HEK293 (cell line): ENCODE data around the gene FAM234B.
A peak's percentile ranks its signal among the peaks of the same experiment; 100 is the strongest.
"Not testable (repeated sequence)": the region's sequence is repeated elsewhere in the genome, so short reads cannot be mapped to it uniquely, and the experiment has no call there.

Experiments
- CTCF ChIA-PET: fragments of 350-600 bp; formaldehyde crosslinking; extraction: SDS; loops from one replicate; lab custom pipeline; 2021; ENCODE audit warnings: antibody characterized with exemption; lab: Yijun Ruan, JAX
- POLR2A ChIA-PET: fragments of 300-600 bp; formaldehyde crosslinking; extraction: SDS; loops from one replicate; lab custom pipeline; 2020; ENCODE audit warnings: antibody characterized with exemption, inconsistent platforms; lab: Yijun Ruan, JAX
- H3K27ac ChIP-seq: fragments of 200-500 bp; sonication (Bioruptor generic); 2 replicates; pipeline ENCODE4 v1.5.1; 2014; ENCODE audit warnings: low read depth, low read length, control low read depth, inconsistent platforms; ENCODE audit errors: extremely low read depth
- H3K36me3 ChIP-seq, 2 experiments: fragments of 200-500 bp in 1 of 2; sonication (Bioruptor generic) in 1 of 2; 1 replicate in 1 of 2; 2 replicates in 1 of 2; pipeline ENCODE4 v1.5.1; 2014 to 2017; ENCODE audit warnings: inconsistent platforms in 2 of 2, low read length in 2 of 2; ENCODE audit not compliant: control insufficient read depth in 2 of 2, insufficient read depth in 1 of 2
- H3K4me1 ChIP-seq: fragments of 200-500 bp; sonication (Bioruptor generic); 2 replicates; pipeline ENCODE4 v1.5.1; 2014; ENCODE audit warnings: mild to moderate bottlenecking, low read length, inconsistent platforms; ENCODE audit not compliant: control insufficient read depth, insufficient read depth
- H3K4me3 ChIP-seq: 2 replicates; pipeline ENCODE4 v1.5.1; 2011; ENCODE audit warnings: low read depth, mild to moderate bottlenecking, control low read depth, low read length, moderate library complexity
- H3K9me3 ChIP-seq: fragments of 200-500 bp; sonication (Bioruptor generic); 2 replicates; pipeline ENCODE4 v1.5.1; 2014; ENCODE audit warnings: low read depth, low read length, inconsistent platforms; ENCODE audit not compliant: control insufficient read depth, insufficient read depth
- GLI4 ChIP-seq: fragments of 450-650 bp; formaldehyde crosslinking; IDR thresholded peaks from 2 replicates; pipeline ENCODE4 v1.5.1; 2016; ENCODE audit warnings: missing biosample characterization, missing genetic modification characterization
- OSR2 ChIP-seq: fragments of 450-650 bp; formaldehyde crosslinking; IDR thresholded peaks from 2 replicates; pipeline ENCODE4 v1.5.1; 2016; ENCODE audit warnings: missing biosample characterization, missing genetic modification characterization
- SETDB1 ChIP-seq: IDR thresholded peaks from one replicate; pipeline ENCODE4 v1.6.1; 2017; ENCODE audit warnings: mild to moderate bottlenecking, low read length, moderate library complexity, mixed read lengths; ENCODE audit not compliant: insufficient read length
- ZBTB48 ChIP-seq: fragments of 450-650 bp; formaldehyde crosslinking; IDR thresholded peaks from 2 replicates; pipeline ENCODE4 v1.5.1; 2016; ENCODE audit warnings: missing biosample characterization, missing genetic modification characterization
- ZFP69B ChIP-seq: fragments of 450-650 bp; formaldehyde crosslinking; IDR thresholded peaks from 2 replicates; pipeline ENCODE4 v1.5.1; 2016; ENCODE audit warnings: missing biosample characterization, missing genetic modification characterization
- ZNF121 ChIP-seq: fragments of 450-650 bp; formaldehyde crosslinking; IDR thresholded peaks from 2 replicates; pipeline ENCODE4 v1.5.1; 2016; ENCODE audit warnings: missing biosample characterization, missing genetic modification characterization
- ZNF132 ChIP-seq: fragments of 450-650 bp; formaldehyde crosslinking; IDR thresholded peaks from 2 replicates; pipeline ENCODE4 v1.5.1; 2017; ENCODE audit warnings: missing biosample characterization, missing genetic modification characterization, borderline replicate concordance
- ZNF146 ChIP-seq: fragments of 450-650 bp; formaldehyde crosslinking; IDR thresholded peaks from 2 replicates; pipeline ENCODE4 v1.5.1; 2016; ENCODE audit warnings: missing biosample characterization, missing genetic modification characterization
- ZNF175 ChIP-seq: fragments of 450-650 bp; formaldehyde crosslinking; IDR thresholded peaks from 2 replicates; pipeline ENCODE4 v1.5.1; 2016; ENCODE audit warnings: missing biosample characterization, missing genetic modification characterization
- ZNF350 ChIP-seq: fragments of 450-650 bp; formaldehyde crosslinking; IDR thresholded peaks from 2 replicates; pipeline ENCODE4 v1.5.0; 2017; ENCODE audit warnings: missing biosample characterization, mild to moderate bottlenecking, missing genetic modification characterization
- ZNF354C ChIP-seq: fragments of 450-650 bp; formaldehyde crosslinking; IDR thresholded peaks from 2 replicates; pipeline ENCODE4 v1.5.1; 2016; ENCODE audit warnings: missing biosample characterization, missing genetic modification characterization, low read depth, borderline replicate concordance
- ZNF416 ChIP-seq: fragments of 450-650 bp; formaldehyde crosslinking; IDR thresholded peaks from 2 replicates; pipeline ENCODE4 v1.5.1; 2016; ENCODE audit warnings: missing biosample characterization, missing genetic modification characterization
- ZNF510 ChIP-seq: fragments of 450-650 bp; formaldehyde crosslinking; IDR thresholded peaks from 2 replicates; pipeline ENCODE4 v1.5.1; 2018; ENCODE audit warnings: mild to moderate bottlenecking, missing genetic modification characterization, missing biosample characterization; ENCODE audit not compliant: insufficient replicate concordance
- ZNF561 ChIP-seq: fragments of 450-650 bp; IDR thresholded peaks from 2 replicates; pipeline ENCODE4 v1.5.1; 2018; ENCODE audit warnings: missing biosample characterization, missing genetic modification characterization, borderline replicate concordance
- ZNF629 ChIP-seq: fragments of 450-650 bp; formaldehyde crosslinking; IDR thresholded peaks from 2 replicates; pipeline ENCODE4 v1.5.1; 2017; ENCODE audit warnings: missing biosample characterization, missing genetic modification characterization
- TF ChIP-seq, protein P1 (sequence below): fragments of 450-650 bp; formaldehyde crosslinking; IDR thresholded peaks from 2 replicates; pipeline ENCODE4 v1.5.1; 2016; ENCODE audit warnings: missing biosample characterization, missing genetic modification characterization
- TF ChIP-seq, protein P2 (sequence below): fragments of 450-650 bp; formaldehyde crosslinking; IDR thresholded peaks from 2 replicates; pipeline ENCODE4 v1.5.1; 2016; ENCODE audit warnings: missing biosample characterization, missing genetic modification characterization
- TF ChIP-seq, protein P3 (sequence below): fragments of 450-650 bp; formaldehyde crosslinking; IDR thresholded peaks from 2 replicates; pipeline ENCODE4 v1.5.1; 2017; ENCODE audit warnings: missing biosample characterization, missing genetic modification characterization
- TF ChIP-seq, protein P4 (sequence below): fragments of 450-650 bp; formaldehyde crosslinking; IDR thresholded peaks from 2 replicates; pipeline ENCODE4 v1.5.1; 2016; ENCODE audit warnings: missing biosample characterization, missing genetic modification characterization

Gene FAM234B

DNA sequence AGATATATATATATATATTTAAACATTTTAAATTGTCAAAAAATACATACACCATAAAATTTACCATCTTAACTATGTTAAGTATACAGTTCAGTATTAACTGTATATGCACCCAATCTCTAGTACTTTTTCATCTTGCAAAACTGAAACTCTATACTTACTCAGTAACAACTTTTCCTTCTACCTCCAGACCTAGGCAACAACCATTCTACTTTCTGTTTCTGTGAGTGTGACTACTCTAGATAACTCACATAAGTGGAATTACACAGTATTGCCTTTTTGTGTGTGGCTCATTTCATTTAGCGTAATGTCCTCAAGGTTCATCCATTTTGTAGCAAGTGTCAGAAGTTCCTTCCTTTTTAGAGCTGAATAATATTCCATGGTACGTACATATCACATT lies 8.2 kb downstream of the FAM234B start:
- CTCF ChIA-PET, result interaction anchor here (1.1 kb wide), 1 partner anchor 27 kb away, joined by 4 read pairs; no protein-coding TSS in a partner anchor
- Histone ChIP-seq H3K36me3 (peaks cover 0 to 3% of the 10 kb centered on the region in 2 experiments; a peak in 1 of 3 replicates), H3K4me1 (peaks cover 9% of the 10 kb centered on the region; the same call in 1 of the 2 replicates), H3K27ac (no peak overlapping the region), H3K4me3 (no peak overlapping the region), H3K9me3 (no peaks in the 10 kb centered on the region)
- TF ChIP-seq ZFP69B (tag by site-specific recombination), result no peak
- TF ChIP-seq ZNF416 (tag by site-specific recombination), result no peak
- TF ChIP-seq, protein P1, sequence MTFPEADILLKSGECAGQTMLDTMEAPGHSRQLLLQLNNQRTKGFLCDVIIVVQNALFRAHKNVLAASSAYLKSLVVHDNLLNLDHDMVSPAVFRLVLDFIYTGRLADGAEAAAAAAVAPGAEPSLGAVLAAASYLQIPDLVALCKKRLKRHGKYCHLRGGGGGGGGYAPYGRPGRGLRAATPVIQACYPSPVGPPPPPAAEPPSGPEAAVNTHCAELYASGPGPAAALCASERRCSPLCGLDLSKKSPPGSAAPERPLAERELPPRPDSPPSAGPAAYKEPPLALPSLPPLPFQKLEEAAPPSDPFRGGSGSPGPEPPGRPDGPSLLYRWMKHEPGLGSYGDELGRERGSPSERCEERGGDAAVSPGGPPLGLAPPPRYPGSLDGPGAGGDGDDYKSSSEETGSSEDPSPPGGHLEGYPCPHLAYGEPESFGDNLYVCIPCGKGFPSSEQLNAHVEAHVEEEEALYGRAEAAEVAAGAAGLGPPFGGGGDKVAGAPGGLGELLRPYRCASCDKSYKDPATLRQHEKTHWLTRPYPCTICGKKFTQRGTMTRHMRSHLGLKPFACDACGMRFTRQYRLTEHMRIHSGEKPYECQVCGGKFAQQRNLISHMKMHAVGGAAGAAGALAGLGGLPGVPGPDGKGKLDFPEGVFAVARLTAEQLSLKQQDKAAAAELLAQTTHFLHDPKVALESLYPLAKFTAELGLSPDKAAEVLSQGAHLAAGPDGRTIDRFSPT (tag by site-specific recombination), result no peak
- no peak for TF ChIP-seq ZNF510
- TF ChIP-seq, protein P2, sequence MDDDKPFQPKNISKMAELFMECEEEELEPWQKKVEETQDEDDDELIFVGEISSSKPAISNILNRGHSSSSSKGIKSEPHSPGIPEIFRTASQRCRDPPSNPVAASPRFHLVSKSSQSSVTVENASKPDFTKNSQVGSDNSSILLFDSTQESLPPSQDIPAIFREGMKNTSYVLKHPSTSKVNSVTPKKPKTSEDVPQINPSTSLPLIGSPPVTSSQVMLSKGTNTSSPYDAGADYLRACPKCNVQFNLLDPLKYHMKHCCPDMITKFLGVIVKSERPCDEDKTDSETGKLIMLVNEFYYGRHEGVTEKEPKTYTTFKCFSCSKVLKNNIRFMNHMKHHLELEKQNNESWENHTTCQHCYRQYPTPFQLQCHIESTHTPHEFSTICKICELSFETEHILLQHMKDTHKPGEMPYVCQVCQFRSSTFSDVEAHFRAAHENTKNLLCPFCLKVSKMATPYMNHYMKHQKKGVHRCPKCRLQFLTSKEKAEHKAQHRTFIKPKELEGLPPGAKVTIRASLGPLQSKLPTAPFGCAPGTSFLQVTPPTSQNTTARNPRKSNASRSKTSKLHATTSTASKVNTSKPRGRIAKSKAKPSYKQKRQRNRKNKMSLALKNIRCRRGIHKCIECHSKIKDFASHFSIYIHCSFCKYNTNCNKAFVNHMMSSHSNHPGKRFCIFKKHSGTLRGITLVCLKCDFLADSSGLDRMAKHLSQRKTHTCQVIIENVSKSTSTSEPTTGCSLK (tag by site-specific recombination), result no peak
- TF ChIP-seq ZNF121 (tag by site-specific recombination), result no peak
- peak; percentile 43 for TF ChIP-seq ZNF146 (tag by site-specific recombination)
- POLR2A ChIA-PET, result no interaction called here

DNA sequence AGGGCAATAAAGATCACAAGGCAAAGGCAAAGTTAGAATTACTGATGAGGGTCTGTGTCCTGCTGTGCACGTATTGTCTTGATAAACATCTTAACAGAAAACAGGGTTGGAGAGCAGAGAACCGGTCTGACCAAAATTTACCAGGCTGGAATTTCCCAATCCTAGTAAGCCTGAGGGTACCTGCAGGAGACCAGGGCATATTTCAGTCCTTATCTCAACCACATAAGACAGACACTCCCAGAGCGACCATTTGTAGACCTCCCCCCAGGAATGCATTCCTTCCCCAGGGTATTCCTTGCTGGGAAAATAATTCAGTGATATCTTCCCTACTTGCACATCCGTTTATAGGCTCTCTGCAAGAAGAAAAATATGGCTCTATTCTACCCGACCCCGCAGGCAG lies 9.4 kb downstream of the FAM234B start:
- POLR2A ChIA-PET, H3K9me3 ChIP-seq, H3K4me3 ChIP-seq, H3K27ac ChIP-seq, CTCF ChIA-PET, H3K36me3 ChIP-seq, H3K4me1 ChIP-seq: not testable (repeated sequence)
- TF ChIP-seq SETDB1, result peak; percentile 78

DNA sequence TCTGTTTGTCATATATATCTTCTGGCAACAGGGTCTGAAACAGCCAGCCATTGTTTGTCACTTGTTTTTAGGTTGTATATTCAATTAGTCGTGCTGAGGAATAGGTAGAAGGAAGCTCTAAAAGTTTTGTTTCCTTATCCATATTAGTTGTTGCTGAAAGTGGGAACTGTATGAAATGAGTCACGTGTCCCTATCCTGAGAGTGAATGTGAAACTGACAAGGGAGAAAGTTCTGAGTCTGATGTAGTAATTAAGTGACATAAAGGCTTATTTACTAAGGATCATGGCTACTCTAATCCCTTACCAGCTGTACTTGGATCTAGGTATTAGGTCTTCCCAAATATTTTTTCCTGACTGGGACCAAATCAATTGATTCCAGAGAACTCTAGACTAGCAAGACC lies 16.4 kb downstream of the FAM234B start:
- CTCF ChIA-PET, result no interaction called here
- H3K27ac ChIP-seq, result no peak overlapping the region
- POLR2A ChIA-PET, result no interaction called here
- H3K9me3 ChIP-seq, result no peaks in the 10 kb centered on the region
- H3K4me3 ChIP-seq, result no peak overlapping the region
- H3K4me1 ChIP-seq, result no peaks in the 10 kb centered on the region
- H3K36me3 ChIP-seq, result peaks cover 0 to 60% of the 10 kb centered on the region in 2 experiments; a peak in 1 of 3 replicates
- TF ChIP-seq, protein P3, sequence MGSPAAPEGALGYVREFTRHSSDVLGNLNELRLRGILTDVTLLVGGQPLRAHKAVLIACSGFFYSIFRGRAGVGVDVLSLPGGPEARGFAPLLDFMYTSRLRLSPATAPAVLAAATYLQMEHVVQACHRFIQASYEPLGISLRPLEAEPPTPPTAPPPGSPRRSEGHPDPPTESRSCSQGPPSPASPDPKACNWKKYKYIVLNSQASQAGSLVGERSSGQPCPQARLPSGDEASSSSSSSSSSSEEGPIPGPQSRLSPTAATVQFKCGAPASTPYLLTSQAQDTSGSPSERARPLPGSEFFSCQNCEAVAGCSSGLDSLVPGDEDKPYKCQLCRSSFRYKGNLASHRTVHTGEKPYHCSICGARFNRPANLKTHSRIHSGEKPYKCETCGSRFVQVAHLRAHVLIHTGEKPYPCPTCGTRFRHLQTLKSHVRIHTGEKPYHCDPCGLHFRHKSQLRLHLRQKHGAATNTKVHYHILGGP (tag by site-specific recombination), result no peak
- TF ChIP-seq ZNF132 (tag by site-specific recombination) (no peak), ZNF561 (tag by site-specific recombination) (no peak), ZNF354C (no peak), GLI4 (tag by site-specific recombination) (no peak), ZNF350 (tag by site-specific recombination) (no peak), ZNF629 (tag by site-specific recombination) (no peak), ZNF175 (tag by site-specific recombination) (no peak), ZBTB48 (tag by site-specific recombination) (no peak), OSR2 (tag by site-specific recombination) (no peak)
- TF ChIP-seq, protein P4, sequence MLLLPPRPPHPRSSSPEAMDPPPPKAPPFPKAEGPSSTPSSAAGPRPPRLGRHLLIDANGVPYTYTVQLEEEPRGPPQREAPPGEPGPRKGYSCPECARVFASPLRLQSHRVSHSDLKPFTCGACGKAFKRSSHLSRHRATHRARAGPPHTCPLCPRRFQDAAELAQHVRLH (tag by site-specific recombination), result no peak
